ENCODE data around the gene TMEM263.

TMEM263 gene

GRCh38 chr12:106950591-106950990 lies 5.1 kb upstream of the TMEM263 start:
- no peak for DNase-seq (ENCODE audit: low spot score)

GRCh38 chr12:106953352-106954250 lies 2.1 kb upstream of the TMEM263 start:
- DNase-seq (ENCODE audit: low spot score) = no peak

GRCh38 chr12:106954462-106955376 lies 988 bp upstream of the TMEM263 start:
- DNase-seq (ENCODE audit: low spot score) = no peak

GRCh38 chr12:106956048-106956578 lies 406 bp downstream of the TMEM263 start:
- DNase-seq (ENCODE audit: low spot score) = peak; percentile 58

GRCh38 chr12:106957583-106957982 lies 1.9 kb downstream of the TMEM263 start:
- DNase-seq (ENCODE audit: low spot score) = no peak

GRCh38 chr12:106960443-106960842 lies 4.7 kb downstream of the TMEM263 start:
- DNase-seq (ENCODE audit: low spot score) = no peak

- DNase-seq (ENCODE audit: low spot score) = no peak
Measured at GRCh38 chr12:106962286-106962685, 6.6 kb downstream of the TMEM263 start.

- DNase-seq (ENCODE audit: low spot score) = no peak
Measured at GRCh38 chr12:106964526-106964925, 8.8 kb downstream of the TMEM263 start.

- DNase-seq (ENCODE audit: low spot score) = no peak
Measured at GRCh38 chr12:106971065-106971464, 15.4 kb downstream of the TMEM263 start.

- DNase-seq (ENCODE audit: low spot score) = no peak
Measured at GRCh38 chr12:106973545-106973944, 17.8 kb downstream of the TMEM263 start.

GRCh38 chr12:106974511-106974910 lies 18.8 kb downstream of the TMEM263 start:
- DNase-seq (ENCODE audit: low spot score) = no peak

GRCh38 chr12:106975098-106975497 lies 19.4 kb downstream of the TMEM263 start:
- DNase-seq (ENCODE audit: low spot score) = no peak

- no peak for DNase-seq (ENCODE audit: low spot score)
Measured at GRCh38 chr12:106975993-106976658, 20.4 kb downstream of the TMEM263 start.

- DNase-seq (ENCODE audit: low spot score) = no peak
Measured at GRCh38 chr12:106976668-106977067, 21.0 kb downstream of the TMEM263 start.

- no peak for DNase-seq (ENCODE audit: low spot score)
Measured at GRCh38 chr12:106978035-106978800, 22.5 kb downstream of the TMEM263 start.

GRCh38 chr12:106980944-106981343 lies 25.2 kb downstream of the TMEM263 start:
- DNase-seq (ENCODE audit: low spot score) = no peak

- DNase-seq (ENCODE audit: low spot score) = no peak
Measured at GRCh38 chr12:106981788-106982187, 26.1 kb downstream of the TMEM263 start.

GRCh38 chr12:106982229-106982628 lies 26.5 kb downstream of the TMEM263 start:
- DNase-seq (ENCODE audit: low spot score) = no peak

- no peak for DNase-seq (ENCODE audit: low spot score)
Measured at GRCh38 chr12:106984588-106985137, 29.0 kb downstream of the TMEM263 start.

GRCh38 chr12:106985479-106985878 lies 29.8 kb downstream of the TMEM263 start:
- no peak for DNase-seq (ENCODE audit: low spot score)

- no peak for DNase-seq (ENCODE audit: low spot score)
Measured at GRCh38 chr12:106986135-106986534, 30.4 kb downstream of the TMEM263 start.
